ENCODE data around the gene ABCC8. TPM values are rescaled to one million over a fixed set of nuclear protein-coding genes. Genes with fewer than 3 reads are reported as not detected.

Gene ABCC8
- total RNA-seq = 10 to 100 TPM in 2 of 3 donors, 1 to 10 TPM in 1; 3.8 to 10.8 (median 10.5) TPM

- no peak for TF ChIP-seq POLR2AphosphoS5 (IDR thresholded peaks at IDR 0.05)
- TF ChIP-seq CTCF (IDR thresholded peaks at IDR 0.05) = no peak
- TF ChIP-seq POLR2A (IDR thresholded peaks at IDR 0.05) = no peak
- H3K27me3 ChIP-seq = peaks cover 0 to 33% of the 10 kb centered on the region in 2 donors
- H3K9me3 ChIP-seq = no peaks in the 10 kb centered on the region
- no peak within 1 kb of the TSS for H3K27ac ChIP-seq
- intact Hi-C loops (cut with DNase I; ENCODE audit: low total_unique reads) = no loop called here
- H3K36me3 ChIP-seq = no peaks in the 10 kb centered on the region
- H3K4me3 ChIP-seq = peak within 1 kb of the TSS; percentile 26 to 68 (median 45)
- H3K4me1 ChIP-seq = no peaks in the 10 kb centered on the region
- DNase-seq (ENCODE audit: low spot score in 2 of 2) = no peak
Measured at GRCh38 chr11:17476317-17477083, at the start of gene ABCC8. ABCC8 (minus strand) TSS chr11:17476845; CDS start chr11:17476776, 69 bp downstream.

DNA sequence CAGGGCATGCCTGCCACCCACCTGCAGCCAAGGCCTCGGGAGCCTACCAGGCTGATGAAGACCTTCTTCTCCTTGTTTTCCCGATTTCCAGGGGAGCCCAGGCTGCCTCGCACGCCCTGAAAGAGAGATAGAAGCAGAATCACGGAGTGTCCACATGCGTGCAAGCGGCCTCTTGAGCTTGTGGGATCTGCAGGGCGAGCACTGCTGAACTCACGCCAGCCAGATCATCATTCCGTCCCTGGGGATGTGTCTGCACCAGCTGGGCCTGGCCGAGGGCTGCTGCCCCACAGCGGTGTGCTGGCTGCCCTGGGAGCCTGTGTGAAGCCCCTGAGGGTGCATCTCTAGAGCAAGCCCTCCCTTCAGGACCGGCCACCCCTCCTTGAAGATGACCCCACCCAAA is 49.7 kb upstream of the ABCC8 start:
- DNase-seq (ENCODE audit: low spot score in 2 of 2) = no peak
- intact Hi-C loops (cut with DNase I; ENCODE audit: low total_unique reads) = no loop called here
- H3K4me1 ChIP-seq = no peaks in the 10 kb centered on the region
- no peak overlapping the region for H3K4me3 ChIP-seq
- H3K9me3 ChIP-seq = no peaks in the 10 kb centered on the region
- no peak for TF ChIP-seq POLR2AphosphoS5 (IDR thresholded peaks at IDR 0.05)
- no peak for TF ChIP-seq POLR2A (IDR thresholded peaks at IDR 0.05)
- TF ChIP-seq CTCF (IDR thresholded peaks at IDR 0.05) = no peak
- no peak overlapping the region for H3K27ac ChIP-seq
- H3K27me3 ChIP-seq = no peaks in the 10 kb centered on the region
- H3K36me3 ChIP-seq = no peaks in the 10 kb centered on the region

- DNase-seq (ENCODE audit: low spot score in 2 of 2) = no peak
- Histone ChIP-seq H3K27me3 (no peaks in the 10 kb centered on the region), H3K4me1 (no peaks in the 10 kb centered on the region), H3K4me3 (no peak overlapping the region), H3K9me3 (no peaks in the 10 kb centered on the region), H3K27ac (no peak overlapping the region), H3K36me3 (no peaks in the 10 kb centered on the region)
- no peak for TF ChIP-seq POLR2A (IDR thresholded peaks at IDR 0.05)
- TF ChIP-seq CTCF (IDR thresholded peaks at IDR 0.05) = no peak
- TF ChIP-seq POLR2AphosphoS5 (IDR thresholded peaks at IDR 0.05) = no peak
- intact Hi-C loops (cut with DNase I; ENCODE audit: low total_unique reads) = no loop called here
Measured at GRCh38 chr11:17525570-17525969, 48.9 kb upstream of the ABCC8 start.

GRCh38 chr11:17524221-17524620 is 47.6 kb upstream of the ABCC8 start:
- H3K27me3 ChIP-seq = no peaks in the 10 kb centered on the region
- H3K4me1 ChIP-seq = no peaks in the 10 kb centered on the region
- TF ChIP-seq POLR2A (IDR thresholded peaks at IDR 0.05) = no peak
- DNase-seq (ENCODE audit: low spot score in 2 of 2) = no peak
- H3K36me3 ChIP-seq = no peaks in the 10 kb centered on the region
- H3K27ac ChIP-seq = no peak overlapping the region
- intact Hi-C loops (cut with DNase I; ENCODE audit: low total_unique reads) = no loop called here
- no peak overlapping the region for H3K4me3 ChIP-seq
- no peaks in the 10 kb centered on the region for H3K9me3 ChIP-seq

- Histone ChIP-seq H3K36me3 (no peaks in the 10 kb centered on the region), H3K4me1 (no peaks in the 10 kb centered on the region), H3K9me3 (no peaks in the 10 kb centered on the region), H3K4me3 (no peak overlapping the region), H3K27me3 (no peaks in the 10 kb centered on the region), H3K27ac (no peak overlapping the region)
- intact Hi-C loops (cut with DNase I; ENCODE audit: low total_unique reads) = no loop called here
- TF ChIP-seq POLR2AphosphoS5 (IDR thresholded peaks at IDR 0.05) (no peak), POLR2A (IDR thresholded peaks at IDR 0.05) (no peak)
- DNase-seq (ENCODE audit: low spot score in 2 of 2) = no peak
Measured at GRCh38 chr11:17522655-17523054, 46.0 kb upstream of the ABCC8 start.

- intact Hi-C loops (cut with DNase I; ENCODE audit: low total_unique reads) = no loop called here
- no peak overlapping the region for H3K4me3 ChIP-seq
- H3K4me1 ChIP-seq = no peaks in the 10 kb centered on the region
- DNase-seq (ENCODE audit: low spot score in 2 of 2) = peak in 1 of 2 donors; percentile 33
- no peaks in the 10 kb centered on the region for H3K27me3 ChIP-seq
- H3K9me3 ChIP-seq = no peaks in the 10 kb centered on the region
- peak overlapping the region in 1 of 2 donors; percentile 32 for H3K27ac ChIP-seq
- no peak for TF ChIP-seq CTCF (IDR thresholded peaks at IDR 0.05)
- no peak for TF ChIP-seq POLR2A (IDR thresholded peaks at IDR 0.05)
- no peak for TF ChIP-seq POLR2AphosphoS5 (IDR thresholded peaks at IDR 0.05)
- H3K36me3 ChIP-seq = no peaks in the 10 kb centered on the region
Measured at GRCh38 chr11:17521106-17521900, 44.7 kb upstream of the ABCC8 start.
